GM18499 (cell line): ENCODE data around the gene TMEM218.
"Not testable (repeated sequence)": the region's sequence is repeated elsewhere in the genome, so short reads cannot be mapped to it uniquely, and the experiment has no call there.

Experiments
- ATAC-seq: cut with Tn5 transposase; IDR thresholded peaks from one replicate; pipeline ENCODE4 v1.9.1; 2021; ENCODE audit warnings: moderate number of reproducible peaks; ENCODE audit not compliant: insufficient read depth, unreplicated experiment

The TMEM218 gene

DNA sequence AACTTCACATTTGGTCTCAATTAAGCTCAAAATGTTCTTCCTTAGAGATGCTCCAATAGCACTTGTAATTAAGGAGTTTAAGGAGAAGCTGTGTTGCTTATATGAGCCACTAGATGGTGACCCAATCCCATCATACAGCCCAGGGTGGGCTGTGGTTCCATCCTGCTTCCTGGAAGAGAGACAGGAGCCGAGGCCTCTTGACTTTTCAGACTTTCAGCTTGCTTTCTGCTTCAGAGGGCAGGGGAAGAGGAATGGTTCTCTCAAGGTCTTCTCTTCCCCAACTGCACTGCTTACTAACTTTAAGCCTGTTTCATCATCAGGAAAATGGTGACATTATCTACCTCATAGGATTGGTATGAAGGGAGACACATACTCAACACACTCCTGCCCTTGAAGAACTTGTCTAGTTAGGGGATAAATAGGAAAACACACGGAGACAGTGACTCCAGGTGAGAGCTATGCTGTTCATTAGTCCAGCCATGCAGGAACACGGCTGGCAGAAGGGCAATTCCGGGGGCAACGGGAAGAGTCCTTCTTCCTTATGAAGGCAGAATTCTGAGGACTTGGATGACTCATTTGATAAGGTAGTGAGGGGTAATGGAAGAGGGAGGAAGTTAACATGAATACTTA lies 20.1 kb downstream of the TMEM218 start:
- no peak for ATAC-seq

DNA sequence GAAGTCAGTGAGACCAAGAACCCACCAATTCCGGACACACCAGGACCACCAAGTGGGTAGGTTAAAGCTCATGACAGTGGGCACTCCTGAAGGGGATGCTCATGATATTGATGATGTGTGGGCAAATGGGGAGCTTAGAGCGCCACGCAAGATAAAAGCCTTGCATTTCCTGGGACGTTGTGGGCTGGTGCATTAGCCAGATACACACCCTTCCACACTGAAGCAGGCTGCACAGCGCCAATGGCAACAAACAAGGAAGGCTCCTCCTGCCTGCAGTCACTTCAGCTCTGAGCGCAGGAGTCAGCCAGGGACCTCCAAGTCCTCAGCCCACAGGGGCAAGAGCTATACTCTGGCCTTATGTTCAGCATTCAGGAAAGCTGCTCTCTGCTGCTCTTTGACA lies 20.6 kb downstream of the TMEM218 start:
- no peak for ATAC-seq

DNA sequence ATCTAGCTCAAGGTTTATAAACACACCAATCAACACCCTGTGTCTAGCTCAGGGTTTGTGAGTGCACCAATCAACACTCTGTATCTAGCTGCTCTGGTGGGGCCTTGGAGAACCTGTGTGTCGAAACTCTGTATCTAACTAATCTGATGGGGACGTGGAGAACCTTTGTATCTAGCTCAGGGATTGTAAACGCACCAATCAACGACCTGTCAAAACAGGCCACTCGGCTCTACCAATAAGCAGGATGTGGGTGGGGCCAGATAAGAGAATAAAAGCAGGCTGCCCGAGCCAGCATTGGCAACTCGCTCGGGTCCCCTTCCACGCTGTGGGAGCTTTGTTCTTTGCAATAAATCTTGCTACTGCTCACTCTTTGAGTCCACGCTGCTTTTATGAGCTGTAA lies 21.3 kb downstream of the TMEM218 start:
- not testable (repeated sequence) for ATAC-seq

DNA sequence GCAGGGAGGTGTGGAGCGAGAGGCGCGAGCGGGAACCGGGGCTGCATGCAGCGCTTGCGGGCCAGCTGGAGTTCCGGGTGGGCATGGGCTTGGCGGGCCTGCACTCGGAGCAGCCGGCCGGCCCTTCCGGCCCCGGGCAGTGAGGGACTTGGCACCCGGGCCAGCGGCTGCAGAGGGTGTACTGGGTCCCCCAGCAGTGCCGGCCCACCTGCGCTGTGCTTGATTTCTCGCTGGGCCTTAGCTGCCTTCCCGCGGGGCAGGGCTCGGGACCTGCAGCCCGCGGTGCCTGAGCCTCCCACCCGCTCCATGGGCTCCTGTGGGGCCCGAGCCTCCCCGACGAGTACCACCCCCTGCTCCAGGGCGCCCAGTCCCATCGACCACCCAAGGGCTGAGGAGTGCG lies 21.9 kb downstream of the TMEM218 start:
- ATAC-seq: not testable (repeated sequence)

DNA sequence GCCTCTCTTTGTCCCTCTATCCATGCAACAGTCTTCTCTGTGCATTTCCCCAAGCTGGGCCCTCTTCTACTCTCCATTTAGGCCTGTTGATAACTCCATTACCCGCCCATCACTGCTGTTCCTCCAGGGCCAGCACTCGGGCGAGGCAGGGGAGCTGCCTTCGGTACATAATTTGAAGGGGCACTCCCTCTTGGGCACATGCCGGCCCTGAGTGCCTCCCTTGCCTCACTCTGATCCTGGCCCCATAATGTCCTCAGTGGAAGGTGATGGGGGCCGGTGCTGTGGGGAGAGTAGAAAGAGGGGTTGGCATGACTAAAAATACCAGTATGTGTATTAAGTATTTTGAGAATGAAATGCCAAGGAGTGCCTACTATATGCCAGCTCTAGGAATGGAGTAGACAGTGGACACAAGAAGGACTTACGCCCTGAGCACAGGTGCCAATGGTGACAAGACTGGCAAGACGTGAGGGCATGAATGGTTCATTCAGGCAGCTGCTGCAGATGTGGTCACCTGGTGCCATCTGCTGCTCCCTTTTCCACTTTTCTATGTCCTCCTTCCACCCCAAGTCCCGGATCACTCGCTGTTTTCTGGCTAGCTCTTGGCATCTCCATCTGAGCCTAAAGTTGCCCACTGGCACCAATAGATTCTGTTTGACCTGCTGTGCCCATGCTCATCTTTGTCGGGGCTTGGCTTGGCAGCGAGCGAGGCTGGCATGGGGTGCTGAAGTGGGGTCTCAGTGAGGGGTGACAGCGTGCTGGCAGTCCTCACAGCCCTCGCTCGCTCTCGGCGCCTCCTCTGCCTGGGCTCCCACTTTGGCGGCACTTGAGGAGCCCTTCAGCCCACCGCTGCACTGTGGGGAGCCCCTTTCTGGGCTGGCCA lies 22.6 kb downstream of the TMEM218 start:
- ATAC-seq: no peak

DNA sequence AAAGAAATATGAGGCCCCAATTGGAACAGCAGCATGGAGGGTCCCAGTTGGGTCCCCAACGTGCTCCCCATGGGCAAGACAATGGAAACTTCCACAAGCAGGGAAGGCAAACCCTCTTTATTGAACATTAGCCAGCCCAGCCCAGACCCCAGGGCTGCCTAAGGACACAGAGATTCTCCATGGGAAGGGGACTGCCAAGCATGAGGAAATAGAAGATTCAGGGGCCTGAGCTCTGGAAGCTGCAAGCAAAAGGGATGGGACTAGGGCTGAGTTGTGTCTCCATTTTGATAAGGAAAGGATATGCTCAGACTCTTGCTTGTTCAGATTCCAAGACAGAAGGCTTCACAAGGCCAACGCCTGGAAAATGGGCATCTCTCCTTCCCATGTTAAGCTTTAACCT lies 23.3 kb downstream of the TMEM218 start:
- no peak for ATAC-seq

DNA sequence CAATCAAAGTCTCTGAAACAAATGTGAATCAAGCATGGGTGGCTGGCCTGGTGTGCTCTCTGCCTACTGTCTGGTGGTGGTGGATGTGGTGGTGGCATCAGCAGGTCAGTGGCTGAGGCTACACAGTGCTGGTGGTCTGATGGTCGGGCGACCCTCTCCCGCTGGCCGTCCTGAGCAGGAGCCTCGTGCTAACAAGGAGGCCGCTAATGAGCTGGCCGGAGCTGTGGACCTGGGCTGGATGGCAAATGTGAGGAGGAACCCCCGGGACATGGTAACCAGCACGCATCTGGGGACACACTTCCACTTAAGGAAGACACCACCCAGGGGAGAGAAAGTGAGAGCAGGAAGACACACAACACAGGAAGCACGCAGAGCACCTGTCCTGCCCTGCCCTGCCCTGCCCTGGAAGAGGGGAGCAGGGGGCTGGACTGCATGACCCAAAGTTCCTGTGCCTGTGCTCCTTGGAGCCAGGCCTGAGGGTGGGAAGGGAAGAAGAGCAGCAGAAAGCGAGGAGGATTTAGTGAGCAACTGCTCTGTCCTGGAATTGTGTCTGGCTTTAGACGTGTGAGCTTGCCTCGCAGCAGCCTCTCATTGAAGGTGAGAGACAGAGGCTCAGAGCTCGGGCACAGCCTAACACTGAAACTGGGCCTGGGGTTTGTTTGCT lies 24.7 kb downstream of the TMEM218 start:
- ATAC-seq: no peak

DNA sequence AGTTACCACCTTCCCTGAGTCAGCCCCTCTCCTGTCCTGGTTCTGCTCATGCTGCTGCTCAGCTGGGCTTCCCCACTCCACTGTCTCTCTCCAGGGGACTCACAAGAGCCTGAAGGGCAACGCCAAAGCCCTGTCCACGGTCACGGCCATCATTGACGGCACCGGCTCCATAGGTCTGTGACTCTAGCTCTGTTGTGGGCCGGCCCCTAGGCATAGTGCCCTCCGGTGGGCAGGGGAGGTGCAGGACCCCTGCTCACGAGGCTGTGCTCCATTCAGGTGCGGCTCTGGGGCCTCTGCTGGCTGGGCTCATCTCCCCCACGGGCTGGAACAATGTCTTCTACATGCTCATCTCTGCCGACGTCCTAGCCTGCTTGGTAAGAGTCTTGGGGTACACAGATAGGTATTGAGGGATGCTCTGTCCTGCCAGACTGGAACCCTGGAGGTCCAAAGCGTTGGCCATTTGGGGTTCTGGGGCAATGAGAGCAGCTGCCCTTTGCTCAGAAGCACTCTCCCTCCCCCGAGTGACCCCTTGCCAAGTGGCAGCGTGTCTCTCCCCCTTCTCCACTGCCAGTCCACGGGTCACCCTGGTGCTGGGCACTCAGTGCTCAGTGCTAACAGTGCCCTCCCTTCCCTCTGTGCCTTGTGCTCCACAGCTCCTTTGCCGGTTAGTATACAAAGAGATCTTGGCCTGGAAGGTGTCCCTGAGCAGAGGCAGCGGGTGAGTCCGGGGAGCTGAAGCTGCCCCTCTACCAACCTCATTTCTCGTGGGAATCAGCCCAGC lies 25.9 kb downstream of the TMEM218 start:
- no peak for ATAC-seq

DNA sequence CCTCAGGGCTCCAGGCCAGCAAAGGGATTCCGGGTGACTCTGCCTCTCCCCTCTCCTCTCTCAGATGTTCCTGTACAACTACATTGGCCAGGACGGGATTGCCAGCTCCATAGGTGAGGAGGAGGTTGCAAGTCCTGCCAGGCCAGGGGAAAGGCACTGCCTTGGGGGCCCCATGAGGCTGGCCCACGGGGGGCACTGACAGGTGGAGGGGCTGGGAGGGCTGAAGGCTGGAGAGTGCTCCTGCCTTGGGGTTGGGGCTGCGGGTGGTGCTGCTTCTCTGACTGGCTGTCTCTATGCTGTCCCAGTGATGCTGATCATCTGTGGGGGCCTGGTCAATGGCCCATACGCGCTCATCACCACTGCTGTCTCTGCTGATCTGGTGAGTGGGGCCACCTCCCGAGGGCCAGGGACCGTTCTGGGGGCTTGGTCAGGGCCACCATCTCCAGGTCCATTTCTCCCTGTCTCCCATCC lies 26.6 kb downstream of the TMEM218 start:
- no peak for ATAC-seq

DNA sequence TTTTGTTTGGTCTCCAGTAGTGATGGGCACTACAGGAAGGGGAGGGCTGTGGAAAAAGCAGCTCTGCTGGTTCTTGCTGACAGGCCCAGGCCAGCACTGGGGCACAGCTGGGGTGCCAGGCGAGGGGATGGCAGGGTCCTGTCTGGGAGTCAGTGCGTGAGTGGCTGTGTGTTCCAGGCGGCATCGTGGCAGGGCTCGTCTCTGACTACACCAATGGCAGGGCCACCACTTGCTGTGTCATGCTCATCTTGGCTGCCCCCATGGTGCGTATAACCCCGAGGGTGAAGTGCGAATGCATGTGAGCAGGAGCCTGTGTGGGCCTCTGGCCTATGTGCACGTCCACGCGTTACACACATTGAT lies 27.4 kb downstream of the TMEM218 start:
- ATAC-seq: no peak

DNA sequence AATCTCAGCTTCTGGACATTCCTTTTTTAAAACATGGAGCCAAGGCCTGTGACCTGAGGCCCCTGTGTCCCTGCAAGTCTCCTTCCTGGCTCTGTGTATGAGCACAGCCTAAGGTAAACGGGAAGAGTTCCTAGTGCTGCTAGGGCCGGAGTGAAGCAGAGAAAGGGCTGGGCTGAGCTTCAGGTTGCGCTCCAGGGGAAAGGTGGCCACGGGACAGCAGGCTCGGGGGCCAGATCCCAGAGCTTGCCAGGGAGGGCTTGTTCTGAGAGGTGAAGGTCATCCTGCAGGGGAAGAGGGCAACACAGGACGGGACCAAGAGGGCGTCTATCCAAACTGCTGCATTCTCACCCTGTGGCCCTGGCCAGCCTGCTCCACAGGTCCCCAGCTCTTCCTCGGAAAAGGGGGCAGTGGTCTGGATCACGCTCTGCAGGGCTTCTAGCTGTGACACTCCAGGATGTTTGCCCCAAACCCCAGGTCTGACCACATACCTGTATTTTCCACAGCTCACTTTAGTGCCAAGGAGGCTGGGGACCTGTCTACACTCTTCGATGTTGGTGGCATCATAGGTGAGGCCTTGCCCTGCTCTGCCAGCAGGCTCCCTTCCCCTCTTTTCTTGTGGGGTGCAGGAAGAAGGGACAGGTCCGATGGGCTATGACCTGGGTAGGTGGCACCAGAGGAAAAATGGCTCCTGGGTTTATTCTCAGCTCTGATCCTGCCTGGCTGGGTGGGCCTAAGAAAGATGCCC lies 27.9 kb downstream of the TMEM218 start:
- no peak for ATAC-seq

DNA sequence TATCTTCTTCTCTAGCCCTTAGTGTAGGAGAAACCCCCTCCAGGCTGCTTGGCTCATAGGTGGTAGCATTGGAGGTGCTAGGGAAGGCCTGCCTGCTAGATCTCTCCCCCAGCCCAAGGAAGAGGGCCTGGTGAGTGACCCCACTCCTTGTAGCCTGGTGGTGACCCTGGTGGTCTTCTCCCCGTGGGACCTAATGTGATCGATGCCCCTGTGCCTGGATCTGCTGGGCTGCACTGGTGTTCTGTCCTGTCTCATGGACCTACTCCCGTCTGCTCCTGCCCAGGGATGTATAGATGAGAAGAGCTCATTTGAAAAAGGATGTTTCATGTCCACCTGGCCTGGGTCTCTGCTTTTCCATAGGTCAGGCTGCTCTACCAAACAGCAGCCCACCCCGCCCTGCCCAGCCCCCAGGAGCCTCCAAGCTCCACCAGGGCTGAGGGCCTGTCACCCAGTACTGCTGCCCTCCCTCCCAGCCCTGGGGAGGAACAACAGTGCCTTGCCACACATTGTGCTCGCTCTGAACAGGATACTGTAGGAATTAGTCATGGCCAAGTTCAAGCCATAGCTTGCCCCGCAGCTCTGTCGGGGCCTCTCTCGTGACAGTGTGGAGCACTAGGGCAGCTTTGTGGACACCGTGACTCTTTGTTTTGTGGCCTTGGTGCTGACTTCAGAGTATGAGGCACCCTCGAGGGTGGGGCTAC lies 28.7 kb downstream of the TMEM218 start:
- no peak for ATAC-seq

DNA sequence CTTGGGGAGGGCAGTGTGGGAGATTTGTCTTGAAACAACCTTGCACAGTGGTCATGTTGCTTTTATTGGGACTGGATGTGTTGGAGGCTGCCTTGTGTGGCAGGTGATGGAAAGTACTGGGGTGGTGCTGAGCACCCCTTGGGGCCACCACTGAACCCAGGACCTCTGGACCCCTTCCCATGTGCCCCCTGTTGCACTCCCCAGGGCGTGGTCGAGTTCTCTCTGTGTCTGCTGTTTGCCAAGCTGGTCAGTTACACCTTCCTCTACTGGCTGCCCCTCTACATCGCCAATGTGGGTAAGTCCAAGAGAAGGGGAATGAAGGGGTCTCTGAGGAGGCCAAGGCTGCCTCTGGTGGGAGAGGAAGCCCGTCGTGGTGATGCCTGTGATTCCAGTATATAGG lies 29.4 kb downstream of the TMEM218 start:
- no peak for ATAC-seq

DNA sequence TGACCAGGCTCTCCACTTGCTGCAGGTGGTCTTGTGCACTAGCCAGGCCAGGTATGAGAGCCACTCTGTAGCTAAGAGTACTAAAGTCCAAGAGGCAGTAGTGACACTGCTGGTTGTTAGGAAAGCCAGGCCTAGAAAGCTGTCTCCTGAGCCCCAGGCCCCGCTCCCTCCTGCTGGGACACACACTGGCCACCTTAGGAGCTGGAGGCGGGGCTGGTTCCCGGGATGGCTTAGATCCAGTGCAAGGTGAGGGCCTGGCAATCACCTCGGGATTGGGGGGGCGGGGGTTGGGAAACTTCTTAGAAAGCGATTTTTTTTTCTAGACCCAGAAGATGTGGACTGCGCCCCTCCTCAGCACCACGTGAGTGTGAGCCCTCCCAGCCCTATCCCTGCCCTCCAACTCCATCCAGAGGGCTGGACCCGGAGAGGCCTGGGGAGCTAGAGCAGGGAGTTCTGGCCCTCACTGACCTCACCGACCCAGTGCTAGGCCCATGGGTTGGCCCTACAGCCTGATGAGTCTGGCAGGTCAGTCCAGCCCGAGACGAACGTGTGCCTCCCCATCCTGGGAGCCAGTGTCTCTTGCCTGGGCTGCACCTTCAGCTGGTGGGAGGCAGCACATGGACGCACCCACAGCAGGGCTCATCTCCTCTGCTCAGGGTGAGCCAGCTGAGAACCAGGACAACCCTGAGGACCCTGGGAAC lies 30.2 kb downstream of the TMEM218 start:
- ATAC-seq: no peak

DNA sequence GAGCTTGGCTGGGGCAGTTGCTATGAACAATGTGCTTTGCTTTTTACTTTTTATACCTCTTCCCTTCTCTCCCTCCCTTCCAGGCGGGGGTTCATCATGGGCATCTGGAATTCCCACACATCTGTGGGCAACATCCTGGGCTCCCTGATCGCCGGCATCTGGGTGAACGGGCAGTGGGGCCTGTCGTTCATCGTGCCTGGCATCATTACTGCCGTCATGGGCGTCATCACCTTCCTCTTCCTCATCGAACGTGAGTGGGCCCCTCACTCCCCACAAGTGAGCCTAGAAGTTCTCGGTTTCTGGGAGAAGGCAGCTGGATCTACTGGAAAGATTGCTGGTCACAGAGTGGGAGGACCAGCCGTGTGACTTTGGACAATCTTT lies 30.9 kb downstream of the TMEM218 start:
- ATAC-seq: no peak

DNA sequence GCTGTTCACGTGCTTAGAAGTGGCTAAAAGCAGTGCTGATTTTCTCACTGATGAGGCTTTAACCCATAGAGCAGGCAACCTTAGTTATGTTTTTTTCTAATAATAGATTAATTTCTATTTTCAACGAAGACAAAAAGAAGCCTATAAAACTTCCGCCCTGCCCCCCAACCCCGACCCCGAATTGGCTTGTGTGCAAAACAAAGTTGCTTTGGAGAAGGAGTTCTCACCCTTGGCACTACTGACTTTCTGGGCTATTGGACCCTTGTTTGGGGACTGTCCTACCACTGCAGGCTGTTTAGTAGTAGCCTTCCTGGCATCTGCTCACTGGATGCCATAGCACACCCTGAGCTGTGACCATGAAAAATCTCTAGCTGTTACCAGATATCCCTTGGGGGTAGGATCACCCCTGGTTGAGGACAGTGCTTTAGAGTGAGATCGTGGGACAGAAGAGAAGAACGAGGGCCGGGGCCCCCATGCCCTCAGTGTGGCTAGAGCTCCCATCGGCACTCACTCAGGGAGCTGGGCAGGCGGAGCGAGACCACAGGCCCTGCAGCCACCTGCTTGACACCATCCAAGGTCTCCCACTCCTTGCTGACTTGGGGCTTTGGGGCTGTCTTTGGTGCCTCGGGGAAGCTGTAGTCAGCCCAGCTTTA lies 31.4 kb downstream of the TMEM218 start:
- ATAC-seq: no peak

DNA sequence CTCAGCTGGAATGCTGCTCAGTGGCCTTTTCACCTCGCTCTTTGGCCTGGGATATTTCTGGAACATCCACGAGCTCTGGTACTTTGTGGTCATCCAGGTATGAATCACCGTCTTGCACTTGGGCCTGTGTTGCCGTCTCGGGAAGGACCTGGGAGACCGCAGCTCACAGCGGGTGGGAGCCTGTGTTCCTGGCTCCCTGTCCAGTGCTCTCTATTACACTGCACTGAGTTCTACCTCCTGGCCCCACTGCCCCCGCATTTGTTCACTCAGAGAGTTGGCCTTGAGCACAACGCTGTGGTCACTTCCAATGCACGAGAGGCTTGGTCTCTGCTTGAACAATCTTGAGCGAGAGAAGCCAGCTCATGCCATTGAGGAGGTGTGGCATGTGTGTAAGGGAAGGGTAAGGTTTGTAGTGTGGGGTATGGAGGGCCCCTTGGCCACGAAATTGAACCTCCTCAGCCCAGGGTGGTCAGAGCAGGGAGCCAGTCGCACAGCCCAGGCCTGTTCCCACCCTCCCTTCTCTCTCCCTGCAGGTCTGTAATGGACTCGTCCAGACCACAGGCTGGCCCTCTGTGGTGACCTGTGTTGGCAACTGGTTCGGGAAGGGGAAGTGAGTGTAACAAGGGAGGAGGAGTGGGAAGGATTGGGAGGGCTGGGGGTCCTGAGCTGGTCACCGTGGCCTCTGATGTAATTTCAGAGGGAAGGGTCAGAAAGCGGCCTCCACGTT lies 32.1 kb downstream of the TMEM218 start:
- no peak for ATAC-seq
